ENCODE results near the gene ASTN2. TPM values are rescaled to one million over a fixed set of nuclear protein-coding genes. Genes with fewer than 3 reads are reported as not detected.

Gene ASTN2
- total and polyA plus RNA-seq, 2 donors: 3.1 to 10.2 TPM

- Histone ChIP-seq H3K4me1 (ENCODE audit: insufficient read depth) (no peaks in the 10 kb centered on the region), H3K4me3 (ENCODE audit: low read depth, low read length) (no peak overlapping the region), H3K27ac (ENCODE audit: low read depth) (no peak overlapping the region), H3K36me3 (ENCODE audit: insufficient read depth) (no peaks in the 10 kb centered on the region)
- WGBS: 58% methylated on average over 4 of the region's 4 CpGs
- DNase-seq (ENCODE audit: extremely low spot score): no peak
Measured at GRCh38 chr9:117374076-117374725, 40.7 kb downstream of the ASTN2 start.

- H3K4me1 ChIP-seq (ENCODE audit: insufficient read depth): no peaks in the 10 kb centered on the region
- DNase-seq (ENCODE audit: extremely low spot score): no peak
- H3K27ac ChIP-seq (ENCODE audit: low read depth): no peak overlapping the region
- no peak overlapping the region for H3K4me3 ChIP-seq (ENCODE audit: low read depth, low read length)
- H3K36me3 ChIP-seq (ENCODE audit: insufficient read depth): no peaks in the 10 kb centered on the region
- 17% methylated on average over 2 of the region's 2 CpGs for WGBS
Measured at GRCh38 chr9:117368684-117369230, 46.1 kb downstream of the ASTN2 start.

DNA sequence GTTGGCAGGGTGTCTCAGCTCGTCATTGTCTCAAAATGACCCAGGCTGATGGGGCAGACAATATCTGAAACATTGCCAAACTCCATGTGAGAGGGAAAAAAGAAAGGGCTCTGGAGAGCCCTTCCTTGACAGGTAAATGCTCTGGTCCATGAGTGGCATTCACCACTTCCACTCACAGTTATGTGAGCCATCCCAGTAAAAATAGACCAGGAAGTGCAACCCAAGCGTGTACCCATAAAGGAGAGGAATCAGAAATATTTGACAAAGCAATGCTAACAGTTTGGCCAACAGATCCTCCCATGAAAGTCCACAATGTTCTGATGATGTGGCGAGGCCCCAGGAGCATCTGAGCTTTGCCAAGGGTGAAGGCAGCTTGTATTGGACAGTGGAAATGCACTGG is 49.4 kb downstream of the ASTN2 start:
- Histone ChIP-seq H3K4me3 (ENCODE audit: low read depth, low read length) (no peak overlapping the region), H3K27ac (ENCODE audit: low read depth) (no peak overlapping the region), H3K36me3 (ENCODE audit: insufficient read depth) (no peaks in the 10 kb centered on the region), H3K4me1 (ENCODE audit: insufficient read depth) (no peaks in the 10 kb centered on the region)
- 81% methylated on average over 3 of the region's 3 CpGs for WGBS
- DNase-seq (ENCODE audit: extremely low spot score): no peak

- H3K4me1 ChIP-seq (ENCODE audit: insufficient read depth): no peaks in the 10 kb centered on the region
- 79% methylated on average over 4 of the region's 4 CpGs for WGBS
- H3K27ac ChIP-seq (ENCODE audit: low read depth): no peak overlapping the region
- no peak for DNase-seq (ENCODE audit: extremely low spot score)
- no peak overlapping the region for H3K4me3 ChIP-seq (ENCODE audit: low read depth, low read length)
- H3K36me3 ChIP-seq (ENCODE audit: insufficient read depth): no peaks in the 10 kb centered on the region
Measured at GRCh38 chr9:117363006-117363405, 51.9 kb downstream of the ASTN2 start.

DNA sequence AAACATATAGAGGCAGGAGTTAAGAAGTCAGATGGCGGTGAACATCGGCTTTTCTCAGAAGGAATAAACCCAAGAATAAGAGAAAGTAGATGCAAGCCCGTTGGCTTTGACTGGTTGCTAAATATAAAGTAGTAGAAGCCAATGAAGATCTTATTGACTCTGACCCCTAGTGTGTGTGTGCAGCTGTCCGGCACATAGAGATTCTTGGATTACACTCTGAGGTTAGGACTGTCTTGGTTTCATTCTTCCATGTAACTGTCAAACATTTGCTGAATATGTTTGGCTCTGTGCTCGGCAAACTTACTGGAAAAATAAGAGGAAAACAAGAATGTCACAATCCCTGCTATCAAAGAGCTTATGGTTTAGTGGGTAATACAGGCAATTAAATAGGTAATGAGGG is 54.9 kb downstream of the ASTN2 start:
- no peak overlapping the region for H3K27ac ChIP-seq (ENCODE audit: low read depth)
- WGBS: 82% methylated on average over 5 of the region's 5 CpGs
- H3K36me3 ChIP-seq (ENCODE audit: insufficient read depth): no peaks in the 10 kb centered on the region
- DNase-seq (ENCODE audit: extremely low spot score): no peak
- no peaks in the 10 kb centered on the region for H3K4me1 ChIP-seq (ENCODE audit: insufficient read depth)
- no peak overlapping the region for H3K4me3 ChIP-seq (ENCODE audit: low read depth, low read length)

GRCh38 chr9:117355542-117355941 is 59.3 kb downstream of the ASTN2 start:
- no peak overlapping the region for H3K4me3 ChIP-seq (ENCODE audit: low read depth, low read length)
- WGBS: 44% methylated on average over 3 of the region's 3 CpGs
- H3K4me1 ChIP-seq (ENCODE audit: insufficient read depth): no peaks in the 10 kb centered on the region
- H3K36me3 ChIP-seq (ENCODE audit: insufficient read depth): no peaks in the 10 kb centered on the region
- H3K27ac ChIP-seq (ENCODE audit: low read depth): no peak overlapping the region
- DNase-seq (ENCODE audit: extremely low spot score): no peak

DNA sequence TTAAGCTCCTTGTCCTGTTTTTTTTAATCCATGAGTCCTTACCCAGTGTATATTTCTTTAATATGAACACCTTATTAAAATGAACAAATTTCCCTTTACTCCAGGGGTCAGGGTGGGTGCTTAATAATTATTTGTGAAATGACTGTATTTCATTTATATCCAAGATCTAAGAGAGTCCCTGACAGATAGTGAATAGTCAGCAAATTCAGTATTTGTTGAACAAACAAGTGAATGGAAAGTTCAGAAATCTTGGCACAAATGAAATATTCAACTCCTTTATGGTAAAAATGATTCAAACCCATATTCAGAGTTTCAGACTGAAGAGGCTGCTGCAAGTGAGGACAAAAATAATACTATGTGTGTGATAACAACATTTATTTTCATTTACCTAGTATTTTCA is 59.9 kb downstream of the ASTN2 start:
- no peak overlapping the region for H3K27ac ChIP-seq (ENCODE audit: low read depth)
- no peak for DNase-seq (ENCODE audit: extremely low spot score)
- H3K4me1 ChIP-seq (ENCODE audit: insufficient read depth): no peaks in the 10 kb centered on the region
- H3K36me3 ChIP-seq (ENCODE audit: insufficient read depth): no peaks in the 10 kb centered on the region
- no peak overlapping the region for H3K4me3 ChIP-seq (ENCODE audit: low read depth, low read length)

DNA sequence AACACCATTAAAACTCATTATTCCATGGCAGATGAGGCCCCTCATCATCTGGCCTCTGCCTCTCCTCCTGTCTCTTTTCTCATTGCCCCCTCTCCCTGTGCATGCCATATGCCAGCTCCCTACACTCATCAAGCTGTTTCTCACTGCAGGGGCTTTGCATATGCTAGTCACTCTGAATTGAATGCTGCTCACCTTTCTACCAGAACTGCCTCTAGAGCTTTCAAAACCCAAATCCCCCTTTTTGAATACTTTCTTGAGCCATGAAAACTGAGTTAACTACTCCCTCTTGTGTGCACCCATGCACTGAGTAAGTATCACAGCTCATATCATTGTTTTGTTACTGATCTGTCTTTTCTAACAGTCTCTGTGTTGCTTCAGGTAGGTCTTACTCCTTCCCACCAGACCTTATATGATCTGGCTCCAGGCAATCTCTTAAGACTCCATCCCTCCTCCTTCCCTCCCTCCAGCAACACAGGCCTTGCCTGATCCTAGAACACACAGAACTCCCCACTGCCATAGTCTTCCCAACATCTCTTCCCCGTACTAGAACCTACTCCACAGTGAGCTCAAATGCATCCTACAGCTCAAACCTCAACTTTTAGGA is 60.5 kb downstream of the ASTN2 start:
- H3K4me3 ChIP-seq (ENCODE audit: low read depth, low read length): no peak overlapping the region
- H3K27ac ChIP-seq (ENCODE audit: low read depth): no peak overlapping the region
- H3K36me3 ChIP-seq (ENCODE audit: insufficient read depth): no peaks in the 10 kb centered on the region
- DNase-seq (ENCODE audit: extremely low spot score): no peak
- H3K4me1 ChIP-seq (ENCODE audit: insufficient read depth): no peaks in the 10 kb centered on the region
- WGBS: 84% methylated on average over 1 of the region's 1 CpG

DNA sequence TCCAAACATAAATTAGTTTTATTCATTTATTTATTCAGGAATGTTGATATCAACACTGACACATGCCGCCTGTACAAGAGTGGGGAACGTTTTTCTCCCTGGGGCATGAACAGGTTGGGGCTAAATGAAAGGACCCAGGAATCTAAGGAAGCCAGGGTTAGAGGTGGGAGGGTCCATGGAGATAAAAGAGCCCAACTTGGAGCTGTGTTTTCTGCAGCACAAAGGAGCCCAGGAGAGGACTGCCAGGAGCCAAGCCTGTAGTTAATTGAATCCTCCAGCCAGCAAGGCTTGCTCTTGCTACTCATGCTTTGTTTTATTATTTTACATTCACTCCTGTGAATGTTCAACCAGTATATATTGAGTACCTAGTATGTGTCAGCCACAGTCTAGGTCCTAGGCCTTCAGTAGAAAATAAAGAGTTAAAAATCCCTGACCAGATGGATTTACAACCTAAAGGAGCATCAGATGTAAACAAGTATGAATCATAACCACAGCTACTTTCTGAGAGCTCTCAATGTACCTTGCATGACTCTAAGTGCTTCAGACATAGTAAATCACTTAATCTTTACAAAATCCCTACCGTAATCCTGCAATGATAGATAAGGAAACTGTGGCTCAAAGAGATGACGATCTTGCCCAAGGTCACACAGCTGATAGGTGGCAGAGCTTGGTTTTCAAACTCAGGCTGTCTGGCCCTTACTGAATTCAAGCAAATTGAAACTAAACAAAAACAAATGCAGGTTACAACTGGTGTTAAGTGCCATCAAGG is 69.8 kb downstream of the ASTN2 start:
- Histone ChIP-seq H3K4me1 (ENCODE audit: insufficient read depth) (no peaks in the 10 kb centered on the region), H3K4me3 (ENCODE audit: low read depth, low read length) (no peak overlapping the region), H3K36me3 (ENCODE audit: insufficient read depth) (no peaks in the 10 kb centered on the region), H3K27ac (ENCODE audit: low read depth) (no peak overlapping the region)
- WGBS: 24% methylated on average over 4 of the region's 4 CpGs
- DNase-seq (ENCODE audit: extremely low spot score): no peak

- no peak overlapping the region for H3K27ac ChIP-seq (ENCODE audit: low read depth)
- no peaks in the 10 kb centered on the region for H3K36me3 ChIP-seq (ENCODE audit: insufficient read depth)
- H3K4me3 ChIP-seq (ENCODE audit: low read depth, low read length): no peak overlapping the region
- 47% methylated on average over 1 of the region's 1 CpG for WGBS
- H3K4me1 ChIP-seq (ENCODE audit: insufficient read depth): no peaks in the 10 kb centered on the region
- DNase-seq (ENCODE audit: extremely low spot score): no peak
Measured at GRCh38 chr9:117343427-117343826, 71.4 kb downstream of the ASTN2 start.

GRCh38 chr9:117341151-117341550 is 73.7 kb downstream of the ASTN2 start:
- Histone ChIP-seq H3K36me3 (ENCODE audit: insufficient read depth) (no peaks in the 10 kb centered on the region), H3K27ac (ENCODE audit: low read depth) (no peak overlapping the region), H3K4me1 (ENCODE audit: insufficient read depth) (no peaks in the 10 kb centered on the region), H3K4me3 (ENCODE audit: low read depth, low read length) (no peak overlapping the region)
- no peak for DNase-seq (ENCODE audit: extremely low spot score)
- WGBS: 38% methylated on average over 2 of the region's 2 CpGs

DNA sequence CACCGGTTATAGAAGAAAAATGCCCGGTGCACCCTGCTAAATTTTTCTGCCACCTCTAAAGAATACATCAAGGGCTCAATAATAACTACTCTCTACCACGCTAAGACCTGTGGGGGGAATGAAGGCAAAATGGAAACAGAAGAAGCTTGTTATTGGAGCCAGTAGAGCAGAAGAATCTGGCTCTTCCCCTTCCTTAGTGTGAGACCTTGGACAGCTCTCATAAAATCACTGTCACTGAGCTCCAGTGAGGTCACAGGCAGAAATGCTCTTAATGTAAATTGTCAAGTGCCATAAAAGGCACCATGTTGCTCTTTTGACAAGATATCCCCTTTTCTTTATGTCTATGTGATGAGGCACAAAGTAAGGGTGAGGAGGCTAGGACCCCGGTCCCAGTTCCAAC is 74.4 kb downstream of the ASTN2 start:
- Histone ChIP-seq H3K27ac (ENCODE audit: low read depth) (no peak overlapping the region), H3K4me3 (ENCODE audit: low read depth, low read length) (no peak overlapping the region), H3K36me3 (ENCODE audit: insufficient read depth) (no peaks in the 10 kb centered on the region), H3K4me1 (ENCODE audit: insufficient read depth) (no peaks in the 10 kb centered on the region)
- WGBS: 80% methylated on average over 4 of the region's 4 CpGs
- no peak for DNase-seq (ENCODE audit: extremely low spot score)

- no peak for DNase-seq (ENCODE audit: extremely low spot score)
- no peak overlapping the region for H3K4me3 ChIP-seq (ENCODE audit: low read depth, low read length)
- 30% methylated on average over 2 of the region's 2 CpGs for WGBS
- H3K36me3 ChIP-seq (ENCODE audit: insufficient read depth): no peaks in the 10 kb centered on the region
- no peaks in the 10 kb centered on the region for H3K4me1 ChIP-seq (ENCODE audit: insufficient read depth)
- no peak overlapping the region for H3K27ac ChIP-seq (ENCODE audit: low read depth)
Measured at GRCh38 chr9:117335837-117336433, 78.9 kb downstream of the ASTN2 start.

DNA sequence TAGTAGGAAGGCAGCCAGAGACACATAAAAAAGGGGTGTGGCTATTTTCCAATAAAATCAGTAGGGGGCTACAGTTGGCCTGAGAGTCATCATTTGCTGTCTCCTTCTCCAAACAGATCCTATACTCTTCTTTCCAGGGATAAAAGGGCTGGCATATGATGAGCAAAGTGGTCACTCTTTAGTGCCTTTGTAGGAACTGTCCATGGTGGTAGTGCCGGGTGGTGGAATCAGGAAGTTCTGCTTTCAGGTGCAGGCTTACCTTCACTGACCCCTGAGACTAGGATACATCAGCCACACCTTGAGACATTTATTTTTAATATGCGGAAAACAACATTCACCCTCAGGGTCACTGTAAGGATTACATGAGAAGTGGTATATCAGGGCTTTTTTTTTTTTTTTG is 80.8 kb downstream of the ASTN2 start:
- Histone ChIP-seq H3K4me1 (ENCODE audit: insufficient read depth) (no peaks in the 10 kb centered on the region), H3K4me3 (ENCODE audit: low read depth, low read length) (no peak overlapping the region), H3K27ac (ENCODE audit: low read depth) (no peak overlapping the region), H3K36me3 (ENCODE audit: insufficient read depth) (no peaks in the 10 kb centered on the region)
- DNase-seq (ENCODE audit: extremely low spot score): no peak
- 69% methylated on average over 2 of the region's 2 CpGs for WGBS

Measured in urinary bladder (tissue), 4 donors.